KMS-11 (cell line): ENCODE measurements around the gene CHMP4A.

Experiments
- H2AFZ ChIP-seq: fragments of 200-600 bp; sonication (generic); 2 replicates; pipeline ENCODE4 v1.6.1; 2016; ENCODE audit warnings: antibody characterized with exemption, mixed run types, low read depth
- H3K27ac ChIP-seq: fragments of 200-600 bp; sonication (generic); 2 replicates; pipeline ENCODE4 v1.6.1; 2016; ENCODE audit warnings: mild to moderate bottlenecking, mixed run types
- H3K27me3 ChIP-seq: fragments of 200-600 bp; sonication (generic); 2 replicates; pipeline ENCODE4 v1.6.1; 2017; ENCODE audit warnings: mild to moderate bottlenecking, low read depth, mixed run types, moderate library complexity; ENCODE audit not compliant: insufficient read depth
- H3K36me3 ChIP-seq: fragments of 200-600 bp; sonication (generic); 2 replicates; pipeline ENCODE4 v1.6.1; 2017; ENCODE audit warnings: mild to moderate bottlenecking, mixed run types; ENCODE audit not compliant: insufficient read depth
- H3K4me1 ChIP-seq: fragments of 200-600 bp; sonication (generic); 2 replicates; pipeline ENCODE4 v1.6.1; 2016; ENCODE audit warnings: mild to moderate bottlenecking, low read depth, mixed run types; ENCODE audit not compliant: poor library complexity, severe bottlenecking
- H3K4me2 ChIP-seq: fragments of 200-600 bp; sonication (generic); 2 replicates; pipeline ENCODE4 v1.7.0; 2016; ENCODE audit warnings: mild to moderate bottlenecking, mixed run types
- H3K4me3 ChIP-seq: fragments of 200-600 bp; sonication (generic); IDR thresholded peaks from 2 replicates; pipeline ENCODE4 v1.6.1; 2017; ENCODE audit warnings: low read depth, low read length, mixed read lengths; ENCODE audit not compliant: insufficient read depth
- H3K79me2 ChIP-seq: fragments of 200-600 bp; sonication (generic); 2 replicates; pipeline ENCODE4 v1.6.1; 2016; ENCODE audit warnings: low read depth, mixed run types; ENCODE audit not compliant: insufficient read depth
- H3K9ac ChIP-seq: fragments of 200-600 bp; sonication (generic); 2 replicates; pipeline ENCODE4 v1.6.1; 2016; ENCODE audit warnings: mild to moderate bottlenecking, mixed run types
- H4K20me1 ChIP-seq: fragments of 200-600 bp; sonication (generic); 2 replicates; pipeline ENCODE4 v1.6.1; 2016; ENCODE audit warnings: mild to moderate bottlenecking, mixed run types; ENCODE audit not compliant: insufficient read depth
- CTCF ChIP-seq: fragments of 200-600 bp; sonication (generic); conservative IDR thresholded peaks from 2 replicates; pipeline ENCODE4 v1.6.1; 2017; ENCODE audit warnings: low read depth, mild to moderate bottlenecking, antibody characterized with exemption, low read length, moderate library complexity, mixed read lengths

Gene CHMP4A

GRCh38 chr14:24213866-24214662 is 776 bp upstream of the CHMP4A start:
- no peak for TF ChIP-seq CTCF
- Histone ChIP-seq H3K4me3 (no peak overlapping the region), H3K27me3 (no peaks in the 10 kb centered on the region), H3K36me3 (no peaks in the 10 kb centered on the region), H3K4me1 (peaks cover 22% of the 10 kb centered on the region), H3K27ac (peak overlapping the region; percentile 89), H3K4me2 (peak overlapping the region; percentile 64), H2AFZ (peak overlapping the region; percentile 45; the same call in 1 of the 2 replicates), H3K9ac (peak overlapping the region; percentile 81; the same call in 1 of the 2 replicates), H4K20me1 (no peaks in the 10 kb centered on the region), H3K79me2 (0 out of 2 replicates have a peak, but pooled peaks cover 9% of the 10 kb centered on the region)

- H3K27me3 ChIP-seq, result no peaks in the 10 kb centered on the region
- H3K36me3 ChIP-seq, result no peaks in the 10 kb centered on the region
- no peaks in the 10 kb centered on the region for H4K20me1 ChIP-seq
- no peak for TF ChIP-seq CTCF
- no peak overlapping the region for H3K4me3 ChIP-seq
- no peak overlapping the region for H3K9ac ChIP-seq
- no peak overlapping the region for H3K27ac ChIP-seq
- H2AFZ ChIP-seq, result no peak overlapping the region
- H3K79me2 ChIP-seq, result 0 out of 2 replicates have a peak, but pooled peaks cover 9% of the 10 kb centered on the region
- peaks cover 17% of the 10 kb centered on the region for H3K4me1 ChIP-seq
- H3K4me2 ChIP-seq, result no peak overlapping the region; the same call in 1 of the 2 replicates
Measured at GRCh38 chr14:24211311-24211710, 2.0 kb downstream of the CHMP4A start.

GRCh38 chr14:24207625-24208024 is 5.7 kb downstream of the CHMP4A start:
- H3K9ac ChIP-seq, result no peak overlapping the region
- no peak overlapping the region for H2AFZ ChIP-seq
- H3K4me3 ChIP-seq, result no peak overlapping the region
- 0 out of 2 replicates have a peak, but pooled peaks cover 9% of the 10 kb centered on the region for H3K79me2 ChIP-seq
- no peak overlapping the region for H3K27ac ChIP-seq
- H3K36me3 ChIP-seq, result no peaks in the 10 kb centered on the region
- no peaks in the 10 kb centered on the region for H3K4me1 ChIP-seq
- no peak for TF ChIP-seq CTCF
- no peaks in the 10 kb centered on the region for H3K27me3 ChIP-seq
- no peaks in the 10 kb centered on the region for H4K20me1 ChIP-seq
- no peak overlapping the region for H3K4me2 ChIP-seq

GRCh38 chr14:24207104-24207551 is 6.2 kb downstream of the CHMP4A start:
- H2AFZ ChIP-seq, result no peak overlapping the region
- H3K27ac ChIP-seq, result no peak overlapping the region
- no peaks in the 10 kb centered on the region for H3K4me1 ChIP-seq
- H3K4me3 ChIP-seq, result no peak overlapping the region
- H3K4me2 ChIP-seq, result no peak overlapping the region
- no peaks in the 10 kb centered on the region for H4K20me1 ChIP-seq
- H3K9ac ChIP-seq, result no peak overlapping the region
- no peaks in the 10 kb centered on the region for H3K36me3 ChIP-seq
- no peaks in the 10 kb centered on the region for H3K27me3 ChIP-seq
- H3K79me2 ChIP-seq, result 0 out of 2 replicates have a peak, but pooled peaks cover 6% of the 10 kb centered on the region
- no peak for TF ChIP-seq CTCF
